AG08396 (cell line): ENCODE results near the gene POLD1.
A peak's percentile ranks its signal among the peaks of the same experiment; 100 is the strongest.
"Not testable (repeated sequence)": the region's sequence is repeated elsewhere in the genome, so short reads cannot be mapped to it uniquely, and the experiment has no call there.

Source experiments
- DNase-seq: peaks from one replicate; pipeline ENCODE4 v3.0.0; 2012; ENCODE audit warnings: low spot score, mixed read lengths

Gene POLD1

GRCh38 chr19:50390952-50391351, 6.8 kb downstream of the POLD1 start:
- DNase-seq: not testable (repeated sequence)

GRCh38 chr19:50392759-50393158, 8.6 kb downstream of the POLD1 start:
- DNase-seq: no peak

GRCh38 chr19:50393589-50393988, 9.4 kb downstream of the POLD1 start:
- no peak for DNase-seq

GRCh38 chr19:50394017-50394416, 9.9 kb downstream of the POLD1 start:
- no peak for DNase-seq

- DNase-seq: no peak
These were observed 14.7 kb downstream of the POLD1 start for GRCh38 chr19:50398675-50399367.

- no peak for DNase-seq
These were observed 15.2 kb downstream of the POLD1 start for GRCh38 chr19:50399368-50399745.

- no peak for DNase-seq
These were observed 17.7 kb downstream of the POLD1 start for GRCh38 chr19:50401605-50402450.

- DNase-seq: no peak
These were observed 18.6 kb downstream of the POLD1 start for GRCh38 chr19:50402544-50403301.

- no peak for DNase-seq
These were observed 22.1 kb downstream of the POLD1 start for GRCh38 chr19:50406156-50406820.

GRCh38 chr19:50406829-50407228, 22.7 kb downstream of the POLD1 start:
- no peak for DNase-seq

GRCh38 chr19:50409347-50409746, 25.2 kb downstream of the POLD1 start:
- no peak for DNase-seq

GRCh38 chr19:50410109-50410508, 26.0 kb downstream of the POLD1 start:
- DNase-seq: no peak

- no peak for DNase-seq
These were observed 28.3 kb downstream of the POLD1 start for GRCh38 chr19:50412419-50412818.

GRCh38 chr19:50413096-50413495, 28.9 kb downstream of the POLD1 start:
- no peak for DNase-seq

GRCh38 chr19:50413531-50413930, 29.4 kb downstream of the POLD1 start:
- no peak for DNase-seq

GRCh38 chr19:50414864-50415660, 30.9 kb downstream of the POLD1 start:
- DNase-seq: peak; percentile 92

GRCh38 chr19:50415661-50416033, 31.5 kb downstream of the POLD1 start:
- no peak for DNase-seq

- DNase-seq: no peak
These were observed 32.2 kb downstream of the POLD1 start for GRCh38 chr19:50416034-50416977.

GRCh38 chr19:50417111-50418081, 33.2 kb downstream of the POLD1 start:
- no peak for DNase-seq
